ENCODE results near the gene C1orf21.

DNA sequence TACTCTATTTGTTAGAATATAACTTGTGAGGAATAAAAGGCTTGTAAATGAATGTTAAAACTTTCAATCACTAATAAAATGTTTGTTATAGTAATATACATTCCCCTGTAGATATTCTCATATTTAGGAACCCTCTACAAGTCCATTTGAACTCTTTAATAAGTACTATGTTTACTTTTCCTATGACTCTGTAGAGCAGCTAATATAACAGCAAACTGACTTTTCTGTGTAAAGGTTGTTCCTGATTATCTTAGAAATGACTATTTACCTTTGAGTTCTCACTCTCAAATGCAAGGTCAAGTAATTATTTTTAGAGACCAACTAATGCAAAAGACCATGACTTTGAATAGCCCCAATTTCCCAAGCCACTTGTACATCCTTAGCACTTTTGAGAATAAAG lies 130.3 kb downstream of the C1orf21 start:
- TF ChIP-seq, protein P1, sequence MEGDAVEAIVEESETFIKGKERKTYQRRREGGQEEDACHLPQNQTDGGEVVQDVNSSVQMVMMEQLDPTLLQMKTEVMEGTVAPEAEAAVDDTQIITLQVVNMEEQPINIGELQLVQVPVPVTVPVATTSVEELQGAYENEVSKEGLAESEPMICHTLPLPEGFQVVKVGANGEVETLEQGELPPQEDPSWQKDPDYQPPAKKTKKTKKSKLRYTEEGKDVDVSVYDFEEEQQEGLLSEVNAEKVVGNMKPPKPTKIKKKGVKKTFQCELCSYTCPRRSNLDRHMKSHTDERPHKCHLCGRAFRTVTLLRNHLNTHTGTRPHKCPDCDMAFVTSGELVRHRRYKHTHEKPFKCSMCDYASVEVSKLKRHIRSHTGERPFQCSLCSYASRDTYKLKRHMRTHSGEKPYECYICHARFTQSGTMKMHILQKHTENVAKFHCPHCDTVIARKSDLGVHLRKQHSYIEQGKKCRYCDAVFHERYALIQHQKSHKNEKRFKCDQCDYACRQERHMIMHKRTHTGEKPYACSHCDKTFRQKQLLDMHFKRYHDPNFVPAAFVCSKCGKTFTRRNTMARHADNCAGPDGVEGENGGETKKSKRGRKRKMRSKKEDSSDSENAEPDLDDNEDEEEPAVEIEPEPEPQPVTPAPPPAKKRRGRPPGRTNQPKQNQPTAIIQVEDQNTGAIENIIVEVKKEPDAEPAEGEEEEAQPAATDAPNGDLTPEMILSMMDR (optimal IDR thresholded peaks at IDR 0.05 in 1 of 3, IDR thresholded peaks at IDR 0.05 in 1 of 3, conservative IDR thresholded peaks at IDR 0.05 in 1 of 3; ENCODE audit: extremely low read depth in 1 of 3, insufficient read depth in 2 of 3, low read length in 3 of 3) = no peak
- no peak for TF ChIP-seq EZH2 (IDR thresholded peaks at IDR 0.05; ENCODE audit: low read length)
